ENCODE measurements around the gene NEURL1.
A peak's percentile ranks its signal among the peaks of the same experiment; 100 is the strongest.

The NEURL1 gene

DNA sequence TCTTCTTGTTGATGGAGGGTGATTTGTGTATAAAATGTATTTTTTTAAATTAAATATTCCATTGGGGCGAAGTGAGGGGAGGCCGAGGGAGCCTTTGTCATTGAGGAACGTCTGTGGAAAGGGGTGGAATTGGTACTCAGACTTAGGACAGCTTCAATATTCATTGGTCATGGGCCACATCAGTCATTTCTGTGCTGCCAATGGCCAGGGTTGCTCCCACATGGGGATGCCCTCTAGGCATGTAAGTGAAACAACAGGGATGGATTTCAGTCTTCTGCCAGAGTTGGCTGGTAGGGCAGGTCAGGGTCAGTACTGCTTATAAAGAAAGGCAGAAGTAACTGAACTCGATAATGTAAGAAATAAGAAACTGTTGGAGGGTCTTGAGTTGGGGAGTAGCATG, 47.2 kb downstream of the NEURL1 start:
- H3K4me3 ChIP-seq (ENCODE audit: low read depth, low read length) = no peak overlapping the region
- TF ChIP-seq, protein P1, sequence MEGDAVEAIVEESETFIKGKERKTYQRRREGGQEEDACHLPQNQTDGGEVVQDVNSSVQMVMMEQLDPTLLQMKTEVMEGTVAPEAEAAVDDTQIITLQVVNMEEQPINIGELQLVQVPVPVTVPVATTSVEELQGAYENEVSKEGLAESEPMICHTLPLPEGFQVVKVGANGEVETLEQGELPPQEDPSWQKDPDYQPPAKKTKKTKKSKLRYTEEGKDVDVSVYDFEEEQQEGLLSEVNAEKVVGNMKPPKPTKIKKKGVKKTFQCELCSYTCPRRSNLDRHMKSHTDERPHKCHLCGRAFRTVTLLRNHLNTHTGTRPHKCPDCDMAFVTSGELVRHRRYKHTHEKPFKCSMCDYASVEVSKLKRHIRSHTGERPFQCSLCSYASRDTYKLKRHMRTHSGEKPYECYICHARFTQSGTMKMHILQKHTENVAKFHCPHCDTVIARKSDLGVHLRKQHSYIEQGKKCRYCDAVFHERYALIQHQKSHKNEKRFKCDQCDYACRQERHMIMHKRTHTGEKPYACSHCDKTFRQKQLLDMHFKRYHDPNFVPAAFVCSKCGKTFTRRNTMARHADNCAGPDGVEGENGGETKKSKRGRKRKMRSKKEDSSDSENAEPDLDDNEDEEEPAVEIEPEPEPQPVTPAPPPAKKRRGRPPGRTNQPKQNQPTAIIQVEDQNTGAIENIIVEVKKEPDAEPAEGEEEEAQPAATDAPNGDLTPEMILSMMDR (IDR thresholded peaks at IDR 0.05; ENCODE audit: low read depth, low read length) = no peak
- TF ChIP-seq POLR2A (IDR thresholded peaks at IDR 0.05; ENCODE audit: extremely low read depth, insufficient read length) = no peak
- no peak for TF ChIP-seq MYC (IDR thresholded peaks at IDR 0.05; ENCODE audit: low read depth, low read length)
- no peak for TF ChIP-seq MAX (IDR thresholded peaks at IDR 0.05; ENCODE audit: low read depth, low read length)
- no peak for DNase-seq (ENCODE audit: low read depth)

DNA sequence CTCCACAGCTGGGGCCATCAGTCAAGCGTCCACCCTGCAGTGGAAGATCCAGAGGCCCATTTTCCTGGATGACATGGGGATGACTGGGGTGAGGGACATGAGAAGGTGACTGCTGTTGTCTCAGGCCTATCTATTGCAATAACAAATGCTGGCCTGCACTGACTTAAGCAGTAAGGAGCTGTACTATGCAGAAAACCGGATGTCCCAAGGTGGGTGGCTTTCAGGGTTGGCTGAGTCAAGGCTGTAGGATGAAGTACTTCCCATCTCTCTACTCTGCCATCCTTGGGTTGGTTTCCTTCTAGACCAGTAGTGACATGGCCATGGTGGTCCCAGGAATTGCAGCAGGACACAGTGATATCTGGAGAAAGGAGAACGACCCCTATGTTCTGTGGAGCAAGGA, 48.1 kb downstream of the NEURL1 start:
- TF ChIP-seq MAX (IDR thresholded peaks at IDR 0.05; ENCODE audit: low read depth, low read length) = no peak
- no peak for TF ChIP-seq POLR2A (IDR thresholded peaks at IDR 0.05; ENCODE audit: extremely low read depth, insufficient read length)
- TF ChIP-seq, protein P1 (IDR thresholded peaks at IDR 0.05; ENCODE audit: low read depth, low read length) = no peak
- no peak for TF ChIP-seq MYC (IDR thresholded peaks at IDR 0.05; ENCODE audit: low read depth, low read length)
- DNase-seq (ENCODE audit: low read depth) = no peak
- H3K4me3 ChIP-seq (ENCODE audit: low read depth, low read length) = no peak overlapping the region

DNA sequence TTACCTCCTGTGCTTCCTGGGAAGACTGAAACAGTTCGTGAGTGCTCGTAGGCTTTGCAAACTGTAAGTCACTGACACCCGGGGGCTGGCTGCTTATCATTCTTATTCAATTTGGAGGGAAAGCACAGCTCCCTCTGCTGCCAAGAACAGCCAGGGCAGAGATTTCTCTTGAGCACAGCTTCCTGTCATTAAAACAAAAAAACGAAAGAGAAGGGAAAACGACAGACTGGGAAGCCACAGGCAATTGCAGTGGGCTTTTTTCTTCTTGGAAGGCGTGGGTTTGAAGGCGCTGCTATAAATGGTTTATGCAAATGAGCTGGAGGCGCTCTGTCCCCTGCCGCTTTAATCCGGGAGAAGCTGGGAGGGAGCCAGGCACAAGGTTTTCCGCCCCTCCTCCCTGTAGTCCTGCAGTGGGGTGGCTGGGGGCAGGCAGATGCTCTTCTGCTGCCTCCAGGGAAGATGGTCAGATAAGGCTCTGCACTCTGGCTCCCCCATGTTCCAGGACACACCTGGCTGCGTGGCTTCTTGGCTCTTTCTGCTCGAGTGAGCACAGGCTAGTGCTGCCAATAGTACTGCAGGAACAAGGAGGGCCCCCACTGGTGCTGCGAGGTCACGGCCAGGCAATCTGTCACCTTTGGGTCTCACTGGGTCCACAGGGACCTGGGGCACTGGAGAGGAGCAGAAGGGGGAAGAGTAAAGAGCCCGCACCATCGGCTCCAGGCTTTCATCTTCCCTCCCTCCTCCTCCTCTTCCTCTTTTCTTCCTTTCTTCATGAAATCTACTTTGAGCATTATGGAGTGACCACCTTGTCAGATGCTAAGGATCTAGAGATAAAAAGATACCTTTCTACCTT, 49.5 kb downstream of the NEURL1 start:
- peak; percentile 51 for DNase-seq (ENCODE audit: low read depth)
- H3K4me3 ChIP-seq (ENCODE audit: low read depth, low read length) = peak overlapping the region; percentile 12
- TF ChIP-seq POLR2A (IDR thresholded peaks at IDR 0.05; ENCODE audit: extremely low read depth, insufficient read length) = no peak
- no peak for TF ChIP-seq MYC (IDR thresholded peaks at IDR 0.05; ENCODE audit: low read depth, low read length)
- TF ChIP-seq, protein P1 (IDR thresholded peaks at IDR 0.05; ENCODE audit: low read depth, low read length) = peak; percentile 57
- TF ChIP-seq MAX (IDR thresholded peaks at IDR 0.05; ENCODE audit: low read depth, low read length) = 0 out of 2 replicates have a peak, but pooled peaks have one; percentile 16

- no peak for DNase-seq (ENCODE audit: low read depth)
- TF ChIP-seq MAX (IDR thresholded peaks at IDR 0.05; ENCODE audit: low read depth, low read length) (no peak), POLR2A (IDR thresholded peaks at IDR 0.05; ENCODE audit: extremely low read depth, insufficient read length) (no peak), MYC (IDR thresholded peaks at IDR 0.05; ENCODE audit: low read depth, low read length) (no peak)
- TF ChIP-seq, protein P1 (IDR thresholded peaks at IDR 0.05; ENCODE audit: low read depth, low read length) = no peak
- no peak overlapping the region for H3K4me3 ChIP-seq (ENCODE audit: low read depth, low read length)
Measured at GRCh38 chr10:103543617-103544525, 50.4 kb downstream of the NEURL1 start.

- H3K4me3 ChIP-seq (ENCODE audit: low read depth, low read length) = no peak overlapping the region
- no peak for DNase-seq (ENCODE audit: low read depth)
- TF ChIP-seq, protein P1 (IDR thresholded peaks at IDR 0.05; ENCODE audit: low read depth, low read length) = no peak
- no peak for TF ChIP-seq MYC (IDR thresholded peaks at IDR 0.05; ENCODE audit: low read depth, low read length)
- no peak for TF ChIP-seq MAX (IDR thresholded peaks at IDR 0.05; ENCODE audit: low read depth, low read length)
- no peak for TF ChIP-seq POLR2A (IDR thresholded peaks at IDR 0.05; ENCODE audit: extremely low read depth, insufficient read length)
Measured at GRCh38 chr10:103544657-103545310, 51.3 kb downstream of the NEURL1 start.

Measured in NB4 (cell line).